Natural killer cell treated with Interleukin-12 subunit alpha and Interleukin-12 subunit beta and Interleukin-15 and Interleukin-18, amount 100 ng/mL, for 72 hours (primary cell): ENCODE data around the gene GRIK5. TPM values are rescaled to one million over a fixed set of nuclear protein-coding genes. Genes with fewer than 3 reads are reported as not detected.
"Not testable (repeated sequence)": the region's sequence is repeated elsewhere in the genome, so short reads cannot be mapped to it uniquely, and the experiment has no call there.

Experiments used
- ATAC-seq, 2 donors: fragments of 150-1000 bp; cut with Tn5 transposase in 1 of 2; sonication (Bioruptor Pico), chemical (Tn5 transposase) in 1 of 2; 2 replicates each; pipeline ENCODE4 v1.10.0; 2021
- DNase-seq: peaks from one replicate; pipeline ENCODE4 v3.0.0; 2022; ENCODE audit warnings: low spot score
- H3K27ac Mint-ChIP-seq, 2 donors: 1 replicate in 1 of 2; 2 replicates in 1 of 2; pipeline ENCODE4 v1.8.0; 2022; ENCODE audit warnings: mixed read lengths in 2 of 2, mild to moderate bottlenecking in 1 of 2, moderate library complexity in 1 of 2
- H3K27me3 Mint-ChIP-seq, 2 donors: 1 replicate in 1 of 2; 2 replicates in 1 of 2; pipeline ENCODE4 v1.8.0; 2022; ENCODE audit warnings: mixed read lengths in 2 of 2
- H3K36me3 Mint-ChIP-seq: one replicate; pipeline ENCODE4 v1.8.0; 2022; ENCODE audit warnings: mixed read lengths
- H3K4me1 Mint-ChIP-seq, 2 donors: 1 replicate in 1 of 2; 2 replicates in 1 of 2; pipeline ENCODE4 v1.8.0; 2022; ENCODE audit warnings: low read depth in 2 of 2, mixed read lengths in 2 of 2, mild to moderate bottlenecking in 1 of 2
- H3K4me3 Mint-ChIP-seq: one replicate; pipeline ENCODE4 v1.8.0; 2022; ENCODE audit warnings: mixed read lengths
- H3K9me3 Mint-ChIP-seq: 2 replicates; pipeline ENCODE4 v1.8.0; 2022; ENCODE audit warnings: mixed read lengths
- total RNA-seq, 2 donors: library from RNA; stranded (reverse); gene quantifications; one replicate each; pipeline ENCODE4 v1.2.3, GENCODE V29; 2022

Gene GRIK5
- total RNA-seq, 2 donors from 2014 or later = 0.21 to 1.0 TPM

- H3K27ac Mint-ChIP-seq = no peak overlapping the region
- H3K36me3 Mint-ChIP-seq = no peaks in the 10 kb centered on the region
- no peaks in the 10 kb centered on the region for H3K9me3 Mint-ChIP-seq
- no peak overlapping the region for H3K4me3 Mint-ChIP-seq
- ATAC-seq = peak in 1 of 2 donors; percentile 34
- no peak for DNase-seq
- H3K4me1 Mint-ChIP-seq = no peaks in the 10 kb centered on the region
- peaks cover 6 to 17% of the 10 kb centered on the region in 2 donors for H3K27me3 Mint-ChIP-seq
Measured at GRCh38 chr19:42023121-42023942, 46.7 kb downstream of the GRIK5 start.

- Mint-ChIP-seq H3K4me1 (no peaks in the 10 kb centered on the region), H3K27me3 (peaks cover 6 to 17% of the 10 kb centered on the region in 2 donors), H3K9me3 (no peaks in the 10 kb centered on the region)
Measured at GRCh38 chr19:42022616-42023015, 47.4 kb downstream of the GRIK5 start.

GRCh38 chr19:42021185-42021584 is 48.8 kb downstream of the GRIK5 start:
- Mint-ChIP-seq H3K36me3 (no peaks in the 10 kb centered on the region), H3K9me3 (no peaks in the 10 kb centered on the region), H3K27ac (no peak overlapping the region), H3K4me3 (no peak overlapping the region), H3K27me3 (peaks cover 3 to 8% of the 10 kb centered on the region in 2 donors), H3K4me1 (no peaks in the 10 kb centered on the region)
- DNase-seq (no peak), ATAC-seq (no peak)

More at GRCh38 chr19:42022616-42023015, 47.4 kb downstream of the GRIK5 start:
- no peak for ATAC-seq
- Mint-ChIP-seq H3K27ac (no peak overlapping the region), H3K36me3 (no peaks in the 10 kb centered on the region), H3K4me3 (no peak overlapping the region)
- no peak for DNase-seq

GRCh38 chr19:42018503-42019193 is 51.4 kb downstream of the GRIK5 start:
- no peaks in the 10 kb centered on the region for H3K36me3 Mint-ChIP-seq
- H3K4me1 Mint-ChIP-seq = no peaks in the 10 kb centered on the region
- no peak for DNase-seq
- H3K27ac Mint-ChIP-seq = no peak overlapping the region
- peak in 1 of 2 donors; percentile 9 for ATAC-seq
- H3K27me3 Mint-ChIP-seq = peaks cover 0 to 8% of the 10 kb centered on the region in 2 donors
- H3K4me3 Mint-ChIP-seq = no peak overlapping the region
- H3K9me3 Mint-ChIP-seq = no peaks in the 10 kb centered on the region

- DNase-seq = no peak
- no peak for ATAC-seq
- Mint-ChIP-seq H3K4me3 (no peak overlapping the region), H3K27ac (no peak overlapping the region), H3K36me3 (no peaks in the 10 kb centered on the region), H3K9me3 (no peaks in the 10 kb centered on the region), H3K27me3 (peaks cover 0 to 8% of the 10 kb centered on the region in 2 donors), H3K4me1 (no peaks in the 10 kb centered on the region)
Measured at GRCh38 chr19:42017040-42017439, 53.0 kb downstream of the GRIK5 start.

GRCh38 chr19:42012747-42013146 is 57.3 kb downstream of the GRIK5 start:
- not testable (repeated sequence) for H3K4me3 Mint-ChIP-seq, H3K4me1 Mint-ChIP-seq

GRCh38 chr19:42010245-42011126 is 59.5 kb downstream of the GRIK5 start:
- Mint-ChIP-seq H3K4me3 (no peak overlapping the region), H3K36me3 (no peaks in the 10 kb centered on the region), H3K27ac (no peak overlapping the region), H3K9me3 (no peaks in the 10 kb centered on the region), H3K4me1 (no peaks in the 10 kb centered on the region), H3K27me3 (no peaks in the 10 kb centered on the region)
- ATAC-seq (no peak), DNase-seq (no peak)

More at GRCh38 chr19:42012747-42013146, 57.3 kb downstream of the GRIK5 start:
- not testable (repeated sequence) for DNase-seq, H3K27me3 Mint-ChIP-seq, H3K27ac Mint-ChIP-seq, H3K36me3 Mint-ChIP-seq, ATAC-seq, H3K9me3 Mint-ChIP-seq

- Mint-ChIP-seq H3K36me3 (no peaks in the 10 kb centered on the region), H3K4me3 (no peak overlapping the region), H3K4me1 (no peaks in the 10 kb centered on the region), H3K9me3 (no peaks in the 10 kb centered on the region), H3K27me3 (peaks cover 18% of the 10 kb centered on the region in 2 donors), H3K27ac (no peak overlapping the region)
- DNase-seq (no peak), ATAC-seq (no peak)
Measured at GRCh38 chr19:42006569-42006968, 63.4 kb downstream of the GRIK5 start.

- H3K27me3 Mint-ChIP-seq = peaks cover 24 to 27% of the 10 kb centered on the region in 2 donors
- no peak for ATAC-seq
- no peak for DNase-seq
- H3K27ac Mint-ChIP-seq = no peak overlapping the region
- H3K4me1 Mint-ChIP-seq = no peaks in the 10 kb centered on the region
- H3K9me3 Mint-ChIP-seq = no peaks in the 10 kb centered on the region
- H3K36me3 Mint-ChIP-seq = no peaks in the 10 kb centered on the region
- H3K4me3 Mint-ChIP-seq = no peak overlapping the region
Measured at GRCh38 chr19:42005504-42005903, 64.5 kb downstream of the GRIK5 start.

- Mint-ChIP-seq H3K9me3 (no peaks in the 10 kb centered on the region), H3K27ac (no peak overlapping the region), H3K4me1 (peaks cover 4 to 5% of the 10 kb centered on the region in 2 donors), H3K4me3 (no peak overlapping the region), H3K36me3 (no peaks in the 10 kb centered on the region), H3K27me3 (peaks cover 35 to 42% of the 10 kb centered on the region in 2 donors)
- ATAC-seq (no peak), DNase-seq (no peak)
Measured at GRCh38 chr19:42003506-42004294, 66.3 kb downstream of the GRIK5 start.

GRCh38 chr19:41999878-42000208 is 70.2 kb downstream of the GRIK5 start:
- Mint-ChIP-seq H3K27me3 (peaks cover 59 to 75% of the 10 kb centered on the region in 2 donors), H3K36me3 (peaks cover 5% of the 10 kb centered on the region), H3K9me3 (peaks cover 4% of the 10 kb centered on the region), H3K4me3 (no peak overlapping the region), H3K27ac (no peak overlapping the region), H3K4me1 (peaks cover 24 to 25% of the 10 kb centered on the region in 2 donors)
- DNase-seq = no peak
- no peak for ATAC-seq

GRCh38 chr19:41999071-41999877 is 70.7 kb downstream of the GRIK5 start:
- ATAC-seq = no peak

More at GRCh38 chr19:41999071-41999877, 70.7 kb downstream of the GRIK5 start:
- Mint-ChIP-seq H3K27me3 (peaks cover 59 to 77% of the 10 kb centered on the region in 2 donors), H3K36me3 (peaks cover 5% of the 10 kb centered on the region), H3K4me3 (peak overlapping the region; percentile 30), H3K27ac (no peak overlapping the region), H3K4me1 (peaks cover 27 to 29% of the 10 kb centered on the region in 2 donors), H3K9me3 (peaks cover 4% of the 10 kb centered on the region)
- DNase-seq = no peak
